Hindlimb muscle (tissue), 1 donor: ENCODE measurements around the gene ARHGEF6. TPM values are rescaled to one million over a fixed set of nuclear protein-coding genes. Genes with fewer than 3 reads are reported as not detected.
A peak's percentile ranks its signal among the peaks of the same experiment; 100 is the strongest.
"Not testable (repeated sequence)": the region's sequence is repeated elsewhere in the genome, so short reads cannot be mapped to it uniquely, and the experiment has no call there.

Source experiments
- DNase-seq: peaks from one replicate; pipeline ENCODE4 v3.0.0-alpha.2; 2013
- polyA plus RNA-seq: library from polyadenylated mRNA; unstranded; fragments of 120-200 nt; gene quantifications from one replicate; pipeline ENCODE4 v1.2.1, GENCODE V29; 2013; ENCODE audit not compliant: insufficient read length

Gene ARHGEF6
- 38.2 TPM for polyA plus RNA-seq

GRCh38 chrX:136780763-136781162, at the start of gene ARHGEF6:
ARHGEF6 (minus strand) TSS chrX:136780932; CDS start chrX:136780882, 50 bp downstream.
- DNase-seq = no peak

GRCh38 chrX:136829413-136829812, 48.7 kb upstream of the ARHGEF6 start:
- no peak for DNase-seq

- DNase-seq = peak; percentile 2
Measured at GRCh38 chrX:136828830-136829229, 48.1 kb upstream of the ARHGEF6 start.

GRCh38 chrX:136827026-136827425, 46.3 kb upstream of the ARHGEF6 start:
- no peak for DNase-seq

GRCh38 chrX:136825771-136826170, 45.0 kb upstream of the ARHGEF6 start:
- no peak for DNase-seq

GRCh38 chrX:136823175-136823574, 42.4 kb upstream of the ARHGEF6 start:
- DNase-seq = no peak

- no peak for DNase-seq
Measured at GRCh38 chrX:136822337-136823095, 41.8 kb upstream of the ARHGEF6 start.

- not testable (repeated sequence) for DNase-seq
Measured at GRCh38 chrX:136819756-136820155, 39.0 kb upstream of the ARHGEF6 start.

GRCh38 chrX:136819031-136819703, 38.4 kb upstream of the ARHGEF6 start:
- no peak for DNase-seq

- DNase-seq = no peak
Measured at GRCh38 chrX:136816975-136817374, 36.2 kb upstream of the ARHGEF6 start.

GRCh38 chrX:136814847-136815750, 34.4 kb upstream of the ARHGEF6 start:
- no peak for DNase-seq

GRCh38 chrX:136812286-136812685, 31.6 kb upstream of the ARHGEF6 start:
- DNase-seq = no peak

GRCh38 chrX:136810493-136810892, 29.8 kb upstream of the ARHGEF6 start:
- DNase-seq = no peak

GRCh38 chrX:136806891-136807410, 26.2 kb upstream of the ARHGEF6 start:
- DNase-seq = no peak

- no peak for DNase-seq
Measured at GRCh38 chrX:136802515-136802914, 21.8 kb upstream of the ARHGEF6 start.

GRCh38 chrX:136797787-136798186, 17.1 kb upstream of the ARHGEF6 start:
- DNase-seq = no peak

- not testable (repeated sequence) for DNase-seq
Measured at GRCh38 chrX:136795132-136795531, 14.4 kb upstream of the ARHGEF6 start.

- DNase-seq = not testable (repeated sequence)
Measured at GRCh38 chrX:136794660-136795059, 13.9 kb upstream of the ARHGEF6 start.

- DNase-seq = no peak
Measured at GRCh38 chrX:136794080-136794479, 13.3 kb upstream of the ARHGEF6 start.

GRCh38 chrX:136789856-136790255, 9.1 kb upstream of the ARHGEF6 start:
- no peak for DNase-seq

GRCh38 chrX:136784231-136784630, 3.5 kb upstream of the ARHGEF6 start:
- no peak for DNase-seq

GRCh38 chrX:136783159-136783558, 2.4 kb upstream of the ARHGEF6 start:
- no peak for DNase-seq
